Measurements from ENCODE around the gene IL16.

DNA sequence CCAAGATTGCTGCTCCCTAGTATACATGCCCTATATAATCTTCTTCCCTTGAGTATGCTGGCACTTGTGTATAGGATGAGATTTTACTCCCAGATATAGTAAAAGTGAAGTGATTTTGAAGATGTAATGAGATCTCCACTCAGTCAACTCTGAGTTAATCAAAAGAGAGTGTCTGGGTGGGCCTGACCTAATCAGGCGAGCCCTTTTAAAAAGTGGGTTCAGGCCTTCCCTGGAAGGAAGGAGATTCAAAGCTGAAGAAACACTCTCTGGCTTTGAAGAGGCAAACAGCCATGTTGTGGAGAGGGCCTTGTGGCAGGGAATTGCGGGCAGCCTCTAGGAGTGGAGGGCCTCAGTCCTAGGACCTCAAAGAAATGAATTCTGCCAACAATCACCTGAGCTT lies 132.8 kb downstream of the IL16 start:
- TF ChIP-seq, protein P1, sequence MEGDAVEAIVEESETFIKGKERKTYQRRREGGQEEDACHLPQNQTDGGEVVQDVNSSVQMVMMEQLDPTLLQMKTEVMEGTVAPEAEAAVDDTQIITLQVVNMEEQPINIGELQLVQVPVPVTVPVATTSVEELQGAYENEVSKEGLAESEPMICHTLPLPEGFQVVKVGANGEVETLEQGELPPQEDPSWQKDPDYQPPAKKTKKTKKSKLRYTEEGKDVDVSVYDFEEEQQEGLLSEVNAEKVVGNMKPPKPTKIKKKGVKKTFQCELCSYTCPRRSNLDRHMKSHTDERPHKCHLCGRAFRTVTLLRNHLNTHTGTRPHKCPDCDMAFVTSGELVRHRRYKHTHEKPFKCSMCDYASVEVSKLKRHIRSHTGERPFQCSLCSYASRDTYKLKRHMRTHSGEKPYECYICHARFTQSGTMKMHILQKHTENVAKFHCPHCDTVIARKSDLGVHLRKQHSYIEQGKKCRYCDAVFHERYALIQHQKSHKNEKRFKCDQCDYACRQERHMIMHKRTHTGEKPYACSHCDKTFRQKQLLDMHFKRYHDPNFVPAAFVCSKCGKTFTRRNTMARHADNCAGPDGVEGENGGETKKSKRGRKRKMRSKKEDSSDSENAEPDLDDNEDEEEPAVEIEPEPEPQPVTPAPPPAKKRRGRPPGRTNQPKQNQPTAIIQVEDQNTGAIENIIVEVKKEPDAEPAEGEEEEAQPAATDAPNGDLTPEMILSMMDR (conservative IDR thresholded peaks at IDR 0.05; ENCODE audit: low read length), result no peak
- TF ChIP-seq EZH2phosphoT487 (IDR thresholded peaks at IDR 0.05; ENCODE audit: borderline replicate concordance, low read depth, low read length), result no peak

All from OCI-LY7 (cell line).